GM21737 (cell line): ENCODE measurements around the gene TSKU.
"Not testable (repeated sequence)": the region's sequence is repeated elsewhere in the genome, so short reads cannot be mapped to it uniquely, and the experiment has no call there.

Experiments used
- ATAC-seq: cut with Tn5 transposase; IDR thresholded peaks from one replicate; pipeline ENCODE4 v1.9.1; 2021; ENCODE audit warnings: mild to moderate bottlenecking, moderate library complexity; ENCODE audit not compliant: unreplicated experiment

Gene TSKU

DNA sequence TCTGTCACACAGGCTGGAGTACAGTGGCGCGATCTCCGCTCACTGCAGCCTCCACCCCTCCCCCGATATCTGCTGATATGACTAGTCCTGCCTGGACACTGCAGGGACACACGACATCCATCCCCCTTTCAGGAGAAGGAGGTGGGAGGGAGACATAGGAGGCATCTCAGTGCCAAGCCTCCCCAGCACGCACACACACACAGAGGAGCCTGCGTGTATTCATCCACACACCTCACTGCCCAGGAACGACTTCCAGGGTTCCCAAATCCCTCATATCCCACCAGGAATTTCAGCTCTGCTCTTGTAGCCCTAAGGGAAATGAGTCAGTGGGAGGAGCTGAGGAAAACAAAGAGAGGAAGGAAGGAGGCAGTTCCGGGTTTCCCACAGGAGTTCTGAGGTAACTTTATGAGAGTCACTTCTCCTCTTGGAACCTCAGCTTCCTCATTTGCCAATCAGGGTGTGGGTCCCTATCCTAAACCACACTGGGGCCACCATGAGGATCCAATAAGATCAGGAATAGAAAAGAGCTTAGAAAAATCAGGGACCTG, 40.4 kb downstream of the TSKU start:
- no peak for ATAC-seq

DNA sequence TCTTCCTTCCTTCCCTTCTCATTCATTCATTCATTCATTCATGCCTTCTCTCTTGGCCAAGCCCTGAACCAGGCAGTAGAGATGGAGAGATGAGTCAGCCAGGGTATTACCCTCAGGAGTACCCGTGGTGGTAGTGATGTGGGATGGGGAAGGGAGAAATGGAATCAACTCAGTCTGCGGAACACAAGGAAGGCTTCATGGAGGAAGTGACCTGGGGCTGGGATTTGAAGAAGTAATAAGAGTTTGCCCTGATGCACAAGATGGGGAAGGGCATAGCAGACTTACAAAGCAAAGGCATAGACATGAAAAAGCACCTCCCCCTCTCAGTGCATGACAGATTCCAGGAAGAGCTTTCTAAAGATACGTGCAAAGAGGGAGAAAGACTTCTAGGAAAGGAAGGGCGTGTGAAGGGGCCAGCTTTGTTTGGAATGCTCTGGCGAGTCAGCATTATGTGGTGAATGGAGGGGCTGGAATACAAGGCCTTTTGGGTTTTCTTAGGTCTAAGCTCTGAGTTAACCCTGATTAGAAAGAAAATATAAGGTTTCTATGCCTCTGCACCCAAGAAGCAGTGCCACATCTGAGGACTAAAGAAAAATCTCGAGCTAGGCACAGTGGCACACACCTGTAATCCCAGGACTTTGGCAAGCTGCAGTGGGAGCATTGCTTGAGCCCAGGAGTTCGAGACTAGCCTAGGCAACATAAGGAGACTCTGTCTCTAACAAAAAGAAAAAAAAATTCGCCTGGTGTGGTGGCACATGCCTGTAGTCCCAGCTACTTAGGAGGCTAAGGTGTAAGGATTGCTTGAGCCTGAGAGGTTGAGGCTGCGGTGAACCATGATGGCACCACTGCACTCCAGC, 41.2 kb downstream of the TSKU start:
- ATAC-seq: no peak

- ATAC-seq: no peak
These were observed 42.0 kb downstream of the TSKU start for GRCh38 chr11:76824980-76825725.

GRCh38 chr11:76825726-76826396, 42.7 kb downstream of the TSKU start:
- no peak for ATAC-seq

- not testable (repeated sequence) for ATAC-seq
These were observed 43.4 kb downstream of the TSKU start for GRCh38 chr11:76826508-76826907.

- ATAC-seq: not testable (repeated sequence)
These were observed 43.8 kb downstream of the TSKU start for GRCh38 chr11:76827005-76827404.

DNA sequence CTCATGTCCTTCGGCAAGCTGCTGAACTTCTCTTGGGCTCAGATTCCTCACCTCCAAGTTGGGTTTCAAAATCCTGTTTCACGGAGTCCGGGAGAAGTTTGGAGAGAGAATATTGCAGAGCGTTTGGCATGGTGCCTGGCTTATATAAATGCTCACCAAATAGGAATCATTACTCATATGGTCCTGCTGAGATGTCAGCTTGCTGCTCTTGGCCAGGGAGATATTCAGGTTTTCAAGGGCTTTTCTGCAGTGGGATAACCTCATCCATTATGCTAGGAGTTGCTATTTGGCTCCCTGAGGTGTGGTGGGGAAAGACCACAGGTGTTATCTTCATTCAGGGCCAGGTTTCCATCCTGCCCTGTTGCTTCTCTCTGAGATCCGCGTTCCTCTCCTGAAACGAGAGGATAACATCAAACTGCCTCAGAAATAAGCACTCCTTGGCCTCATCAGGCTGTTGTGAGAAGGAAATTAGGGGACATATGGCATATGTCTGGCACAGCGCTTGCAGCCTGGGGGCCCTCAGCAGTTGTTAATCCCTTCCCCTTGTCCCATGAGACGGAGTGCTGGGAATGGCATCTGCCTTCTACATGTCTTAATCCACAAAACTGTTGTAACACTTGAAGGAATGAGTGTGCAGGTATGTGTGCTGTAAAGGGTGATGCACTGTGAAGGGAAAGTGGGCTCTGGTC, 47.6 kb downstream of the TSKU start:
- no peak for ATAC-seq

GRCh38 chr11:76831686-76832310, 48.6 kb downstream of the TSKU start:
- ATAC-seq: no peak

- ATAC-seq: no peak
These were observed 49.2 kb downstream of the TSKU start for GRCh38 chr11:76832361-76832760.

DNA sequence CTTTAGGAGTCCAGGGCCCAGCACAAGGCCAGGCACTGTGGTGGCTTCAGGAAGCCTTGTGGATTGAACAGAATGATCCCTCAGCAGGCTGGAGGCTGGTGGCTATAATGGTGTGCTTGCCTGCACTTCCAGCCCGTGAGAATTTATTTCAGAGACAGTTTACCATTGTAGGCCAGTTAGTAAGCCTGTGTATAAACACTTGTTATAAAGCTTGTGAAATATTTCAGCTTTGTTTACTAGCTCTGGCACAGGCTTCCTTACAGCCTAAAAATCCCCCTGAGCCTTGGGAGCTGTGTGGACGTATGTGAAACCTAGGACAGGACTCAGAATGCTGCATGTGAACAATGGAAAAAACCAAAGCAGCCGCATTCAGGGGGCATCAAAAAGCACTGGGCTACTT, 51.0 kb downstream of the TSKU start:
- no peak for ATAC-seq

GRCh38 chr11:76835036-76835435, 51.9 kb downstream of the TSKU start:
- ATAC-seq: no peak

DNA sequence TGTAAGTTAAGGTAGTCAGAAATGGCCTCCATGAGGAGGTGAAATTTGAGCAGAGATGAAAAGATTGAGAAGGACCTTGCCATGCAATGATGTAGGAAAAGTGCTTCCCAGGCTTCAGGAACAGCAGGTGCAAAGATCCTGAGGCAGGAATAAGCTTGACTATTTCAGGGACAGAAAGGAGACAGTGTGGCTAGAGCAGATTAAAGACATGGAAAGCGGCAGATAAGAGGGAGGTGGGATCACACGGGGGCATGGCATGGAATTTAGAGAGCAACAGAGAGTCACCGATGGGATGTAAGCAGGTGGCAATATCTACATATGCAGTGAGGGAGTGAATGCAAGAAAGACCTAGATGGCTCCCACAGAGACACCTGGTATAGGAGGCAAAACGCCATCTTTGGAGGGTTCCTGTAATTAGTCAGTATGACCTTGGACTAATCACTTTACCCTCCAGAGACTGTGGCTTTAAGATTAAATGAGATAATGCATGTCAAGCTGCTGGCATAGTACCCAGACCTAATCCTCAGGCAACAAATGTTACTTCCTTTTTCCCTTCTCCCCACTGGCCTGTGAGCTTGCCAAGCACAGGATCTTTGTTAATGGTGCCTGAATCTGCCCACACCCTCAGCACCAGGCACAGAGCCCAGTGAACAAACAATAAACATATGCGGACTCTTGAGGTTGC, 52.9 kb downstream of the TSKU start:
- ATAC-seq: no peak

DNA sequence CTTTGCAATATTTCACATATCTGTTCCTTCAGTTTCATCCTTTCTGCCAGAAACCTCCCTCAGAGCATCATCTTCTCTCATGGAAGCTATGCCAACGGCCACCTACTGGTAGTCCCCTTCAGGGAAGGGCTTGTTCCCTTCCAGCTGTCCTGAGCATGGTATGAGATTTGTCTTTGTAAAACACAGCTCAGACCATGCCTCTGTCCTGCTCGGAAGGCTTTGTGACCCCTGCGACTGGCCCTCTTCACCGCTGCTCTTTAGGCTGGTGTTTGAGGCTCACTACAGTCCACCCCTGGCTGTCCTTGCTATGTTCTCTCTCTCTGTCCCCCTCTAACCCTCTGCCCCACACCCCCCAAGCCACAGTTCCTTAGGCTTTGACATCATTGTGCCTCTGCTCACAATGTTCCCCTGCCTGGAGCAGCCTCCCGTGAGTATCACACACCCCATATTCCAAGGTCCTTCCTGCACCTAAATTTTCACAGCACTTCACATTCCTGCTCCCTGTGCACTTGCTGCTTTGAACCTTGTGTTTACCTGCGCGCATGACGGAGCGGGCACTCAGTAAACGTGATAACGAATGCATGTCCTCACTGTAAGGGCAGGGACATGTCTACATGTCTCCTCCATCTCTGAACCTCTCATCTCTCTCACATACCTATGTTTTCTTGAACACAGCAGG, 53.6 kb downstream of the TSKU start:
- ATAC-seq: no peak

- ATAC-seq: no peak
These were observed 54.8 kb downstream of the TSKU start for GRCh38 chr11:76837696-76838677.

DNA sequence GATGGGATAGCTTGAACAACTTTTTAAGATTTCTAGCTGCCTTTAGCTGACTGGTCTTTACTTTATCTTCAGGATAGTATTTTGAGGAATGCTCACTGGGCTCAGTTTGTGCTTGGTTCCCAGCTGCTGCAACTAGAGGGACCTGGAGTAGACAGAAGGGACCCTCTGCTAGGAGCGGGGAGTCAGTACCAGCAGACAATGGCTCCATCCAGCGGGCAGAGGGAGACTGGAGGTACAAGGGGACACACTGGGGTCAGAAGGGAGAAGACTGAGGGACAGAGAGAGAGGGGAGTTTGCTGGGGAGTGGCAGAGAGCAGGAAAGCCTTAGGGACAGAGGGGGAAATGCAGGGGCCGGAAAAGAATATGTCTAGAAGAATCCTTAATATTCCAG, 55.5 kb downstream of the TSKU start:
- no peak for ATAC-seq

DNA sequence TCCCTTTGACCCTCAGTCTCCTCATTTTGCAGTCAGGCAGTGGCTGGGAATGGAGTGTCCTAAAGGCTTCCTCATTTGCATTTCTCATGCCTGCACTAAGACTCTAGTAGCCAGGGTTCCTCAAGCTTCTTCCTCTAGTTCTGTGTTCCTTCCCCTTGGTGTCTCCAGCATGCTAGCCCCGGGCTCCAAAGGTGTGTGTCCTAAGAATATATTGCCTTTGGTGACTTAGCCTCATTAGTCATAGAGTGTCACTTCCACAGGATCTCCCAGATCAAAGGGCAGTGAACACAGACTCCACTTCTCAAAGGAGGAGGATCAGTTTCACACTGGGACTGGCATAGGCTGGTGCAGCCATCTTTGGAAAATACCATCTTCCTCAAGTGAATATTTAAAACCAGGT, 56.2 kb downstream of the TSKU start:
- ATAC-seq: no peak

- no peak for ATAC-seq
These were observed 58.8 kb downstream of the TSKU start for GRCh38 chr11:76841923-76842452.

DNA sequence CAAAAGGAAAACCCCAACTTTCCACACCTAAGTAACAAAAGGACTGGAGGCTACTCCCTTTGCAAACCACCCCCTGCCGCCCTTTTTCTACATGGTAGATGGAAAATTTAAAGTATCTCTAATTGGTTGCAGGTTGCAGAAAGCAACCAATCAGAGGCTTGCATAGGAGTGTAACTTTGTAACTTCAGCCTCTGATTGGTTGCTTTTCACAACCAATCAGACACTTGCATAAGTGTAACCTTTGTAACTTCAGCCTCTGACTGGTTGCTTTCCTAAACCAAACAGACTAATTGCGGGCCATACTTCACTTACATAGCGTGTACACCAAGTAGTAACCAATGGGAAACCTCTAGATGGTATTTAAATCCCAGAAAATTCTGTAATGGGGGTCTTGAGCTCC, 60.8 kb downstream of the TSKU start:
- no peak for ATAC-seq
